ENCODE data around the gene NR4A3. TPM values are rescaled to one million over a fixed set of nuclear protein-coding genes. Genes with fewer than 3 reads are reported as not detected.

Gene NR4A3
- total and polyA plus RNA-seq, 2 experiments from 2014 or later, result 0.10 to 0.17 TPM

DNA sequence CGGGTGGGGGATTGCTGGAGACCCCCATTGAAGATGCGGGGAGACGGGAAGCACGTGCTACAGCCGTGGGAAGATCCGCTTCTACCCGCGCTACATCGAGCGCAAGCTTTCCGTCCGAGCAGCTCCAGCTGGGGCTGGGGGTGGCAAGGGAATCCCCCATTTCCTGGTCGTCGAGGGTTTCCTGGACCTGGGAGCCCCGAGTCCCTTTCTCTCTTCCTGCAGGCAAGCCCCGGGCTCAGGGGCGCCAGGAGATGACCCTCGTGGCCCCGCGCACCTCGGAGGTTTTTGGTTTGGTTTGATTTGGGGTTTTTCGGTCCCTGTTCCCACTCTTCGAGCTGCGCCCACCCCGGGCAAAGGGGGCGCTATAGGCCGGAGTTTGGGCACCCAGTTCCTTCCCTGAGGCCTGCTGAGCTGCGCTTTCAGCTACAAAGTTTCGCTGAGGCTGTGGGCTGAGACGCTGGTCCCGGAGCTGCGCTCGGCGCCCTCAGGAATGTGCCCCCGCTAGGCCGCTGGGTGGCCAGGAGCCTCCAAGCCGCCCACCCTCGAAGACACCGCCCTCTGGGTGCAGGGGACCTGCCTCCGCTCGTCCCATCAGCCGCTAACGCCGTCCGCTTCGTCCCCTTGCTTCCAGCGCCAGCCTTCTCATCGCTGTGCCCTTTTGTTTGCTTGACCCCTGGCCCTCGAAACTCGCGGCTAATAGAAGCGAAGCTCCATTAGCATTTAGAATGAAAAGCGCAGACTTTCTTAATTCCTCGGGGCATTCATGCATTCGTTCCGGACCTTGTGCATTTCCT lies 2.9 kb downstream of the NR4A3 start:
- Histone ChIP-seq H3F3A (replicated peaks; ENCODE audit: low read depth) (peaks cover 26% of the 10 kb centered on the region), H2AFZ (peak overlapping the region; percentile 98)

DNA sequence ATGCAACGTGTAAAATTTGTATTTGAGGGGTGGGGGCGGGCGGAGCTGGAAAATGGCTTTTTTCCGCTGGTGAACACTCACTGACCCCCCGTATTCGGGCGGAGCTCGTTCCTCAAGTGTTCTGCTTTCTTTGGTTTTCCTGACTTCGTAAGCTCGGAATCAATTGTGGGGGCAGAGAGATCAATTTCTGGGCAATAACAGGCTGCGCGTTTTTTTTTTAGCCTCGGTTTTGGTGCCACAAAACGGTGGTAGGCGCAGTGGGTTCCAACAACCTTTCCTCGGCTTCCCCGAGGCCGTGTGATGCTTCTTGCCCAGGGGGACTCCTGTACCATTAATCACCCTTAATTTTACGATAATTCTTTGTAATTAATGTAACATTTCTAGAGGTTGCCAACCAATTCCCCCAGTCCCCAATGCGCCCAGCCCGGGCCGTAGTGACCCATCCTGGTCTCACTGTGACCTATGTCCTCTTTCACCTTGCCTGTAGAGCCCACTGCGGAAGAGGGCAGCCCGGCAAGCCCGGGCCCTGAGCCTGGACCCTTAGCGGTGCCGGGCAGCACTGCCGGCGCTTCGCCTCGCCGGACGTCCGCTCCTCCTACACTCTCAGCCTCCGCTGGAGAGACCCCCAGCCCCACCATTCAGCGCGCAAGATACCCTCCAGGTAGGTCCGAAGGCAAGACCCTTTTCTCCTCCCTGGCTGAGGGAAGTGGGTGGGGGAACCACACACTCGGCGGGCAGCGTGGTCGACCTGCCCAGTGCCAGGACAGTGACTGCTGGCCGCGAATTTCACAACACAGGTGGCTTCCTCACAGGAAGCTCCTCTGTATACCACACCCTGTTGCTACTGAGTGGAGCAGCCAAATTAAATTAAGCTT lies 3.7 kb downstream of the NR4A3 start:
- Mint-ChIP-seq H3K9me3 (peaks cover 8% of the 10 kb centered on the region; the same call in 1 of the 3 replicates), H3K4me3 (peak overlapping the region; percentile 71), H3K27me3 (ENCODE audit: insufficient read depth, low read depth, poor library complexity) (peaks cover 97% of the 10 kb centered on the region), H3K4me1 (peaks cover 39% of the 10 kb centered on the region), H3K27ac (no peak overlapping the region), H3K36me3 (ENCODE audit: low read depth) (no peaks in the 10 kb centered on the region; the same call in 2 of the 3 replicates)
- Histone ChIP-seq H3K9me2 (ENCODE audit: insufficient read depth) (no peaks in the 10 kb centered on the region), H3K4me3 (peak overlapping the region; percentile 78), H3K4me1 (ENCODE audit: insufficient read depth) (peaks cover 50% of the 10 kb centered on the region), H3F3A (replicated peaks; ENCODE audit: low read depth) (peaks cover 26% of the 10 kb centered on the region), H3K27ac (ENCODE audit: low read depth) (no peak overlapping the region), H2AFZ (peak overlapping the region; percentile 98), H3K27me3 (ENCODE audit: insufficient read depth) (peaks cover 100% of the 10 kb centered on the region), H3K36me3 (ENCODE audit: insufficient read depth) (peaks cover 5% of the 10 kb centered on the region; the same call in 1 of the 2 replicates), H3K79me2 (replicated peaks; ENCODE audit: insufficient read depth) (no peaks in the 10 kb centered on the region), H3K4me2 (peak overlapping the region; percentile 93), H4K20me1 (replicated peaks; ENCODE audit: insufficient read depth) (peaks cover 16% of the 10 kb centered on the region)
- peak; percentile 45 for DNase-seq (ENCODE audit: low spot score)
- peak; percentile 7 for ATAC-seq
- TF ChIP-seq CREB1 (CRISPR knock-in tag; IDR thresholded peaks at IDR 0.05; ENCODE audit: low read depth) (no peak), EZH2 (IDR thresholded peaks at IDR 0.05; ENCODE audit: low read depth, unreplicated experiment) (peak; percentile 63), JUNB (IDR thresholded peaks at IDR 0.05; ENCODE audit: unreplicated experiment) (no peak), ZNF331 (CRISPR knock-in tag; IDR thresholded peaks at IDR 0.05; ENCODE audit: low read depth) (no peak), EZH2phosphoT487 (IDR thresholded peaks at IDR 0.05; ENCODE audit: unreplicated experiment) (peak; percentile 52), NANOG (IDR thresholded peaks at IDR 0.05; ENCODE audit: borderline replicate concordance) (no peak), STAT1 (IDR thresholded peaks at IDR 0.05; ENCODE audit: unreplicated experiment) (no peak)
- TF ChIP-seq, protein P1, sequence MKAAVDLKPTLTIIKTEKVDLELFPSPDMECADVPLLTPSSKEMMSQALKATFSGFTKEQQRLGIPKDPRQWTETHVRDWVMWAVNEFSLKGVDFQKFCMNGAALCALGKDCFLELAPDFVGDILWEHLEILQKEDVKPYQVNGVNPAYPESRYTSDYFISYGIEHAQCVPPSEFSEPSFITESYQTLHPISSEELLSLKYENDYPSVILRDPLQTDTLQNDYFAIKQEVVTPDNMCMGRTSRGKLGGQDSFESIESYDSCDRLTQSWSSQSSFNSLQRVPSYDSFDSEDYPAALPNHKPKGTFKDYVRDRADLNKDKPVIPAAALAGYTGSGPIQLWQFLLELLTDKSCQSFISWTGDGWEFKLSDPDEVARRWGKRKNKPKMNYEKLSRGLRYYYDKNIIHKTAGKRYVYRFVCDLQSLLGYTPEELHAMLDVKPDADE (IDR thresholded peaks at IDR 0.05), result no peak
- TF ChIP-seq, protein P2, sequence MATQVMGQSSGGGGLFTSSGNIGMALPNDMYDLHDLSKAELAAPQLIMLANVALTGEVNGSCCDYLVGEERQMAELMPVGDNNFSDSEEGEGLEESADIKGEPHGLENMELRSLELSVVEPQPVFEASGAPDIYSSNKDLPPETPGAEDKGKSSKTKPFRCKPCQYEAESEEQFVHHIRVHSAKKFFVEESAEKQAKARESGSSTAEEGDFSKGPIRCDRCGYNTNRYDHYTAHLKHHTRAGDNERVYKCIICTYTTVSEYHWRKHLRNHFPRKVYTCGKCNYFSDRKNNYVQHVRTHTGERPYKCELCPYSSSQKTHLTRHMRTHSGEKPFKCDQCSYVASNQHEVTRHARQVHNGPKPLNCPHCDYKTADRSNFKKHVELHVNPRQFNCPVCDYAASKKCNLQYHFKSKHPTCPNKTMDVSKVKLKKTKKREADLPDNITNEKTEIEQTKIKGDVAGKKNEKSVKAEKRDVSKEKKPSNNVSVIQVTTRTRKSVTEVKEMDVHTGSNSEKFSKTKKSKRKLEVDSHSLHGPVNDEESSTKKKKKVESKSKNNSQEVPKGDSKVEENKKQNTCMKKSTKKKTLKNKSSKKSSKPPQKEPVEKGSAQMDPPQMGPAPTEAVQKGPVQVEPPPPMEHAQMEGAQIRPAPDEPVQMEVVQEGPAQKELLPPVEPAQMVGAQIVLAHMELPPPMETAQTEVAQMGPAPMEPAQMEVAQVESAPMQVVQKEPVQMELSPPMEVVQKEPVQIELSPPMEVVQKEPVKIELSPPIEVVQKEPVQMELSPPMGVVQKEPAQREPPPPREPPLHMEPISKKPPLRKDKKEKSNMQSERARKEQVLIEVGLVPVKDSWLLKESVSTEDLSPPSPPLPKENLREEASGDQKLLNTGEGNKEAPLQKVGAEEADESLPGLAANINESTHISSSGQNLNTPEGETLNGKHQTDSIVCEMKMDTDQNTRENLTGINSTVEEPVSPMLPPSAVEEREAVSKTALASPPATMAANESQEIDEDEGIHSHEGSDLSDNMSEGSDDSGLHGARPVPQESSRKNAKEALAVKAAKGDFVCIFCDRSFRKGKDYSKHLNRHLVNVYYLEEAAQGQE (IDR thresholded peaks at IDR 0.05; ENCODE audit: unreplicated experiment), result no peak
- TF ChIP-seq, protein P3, sequence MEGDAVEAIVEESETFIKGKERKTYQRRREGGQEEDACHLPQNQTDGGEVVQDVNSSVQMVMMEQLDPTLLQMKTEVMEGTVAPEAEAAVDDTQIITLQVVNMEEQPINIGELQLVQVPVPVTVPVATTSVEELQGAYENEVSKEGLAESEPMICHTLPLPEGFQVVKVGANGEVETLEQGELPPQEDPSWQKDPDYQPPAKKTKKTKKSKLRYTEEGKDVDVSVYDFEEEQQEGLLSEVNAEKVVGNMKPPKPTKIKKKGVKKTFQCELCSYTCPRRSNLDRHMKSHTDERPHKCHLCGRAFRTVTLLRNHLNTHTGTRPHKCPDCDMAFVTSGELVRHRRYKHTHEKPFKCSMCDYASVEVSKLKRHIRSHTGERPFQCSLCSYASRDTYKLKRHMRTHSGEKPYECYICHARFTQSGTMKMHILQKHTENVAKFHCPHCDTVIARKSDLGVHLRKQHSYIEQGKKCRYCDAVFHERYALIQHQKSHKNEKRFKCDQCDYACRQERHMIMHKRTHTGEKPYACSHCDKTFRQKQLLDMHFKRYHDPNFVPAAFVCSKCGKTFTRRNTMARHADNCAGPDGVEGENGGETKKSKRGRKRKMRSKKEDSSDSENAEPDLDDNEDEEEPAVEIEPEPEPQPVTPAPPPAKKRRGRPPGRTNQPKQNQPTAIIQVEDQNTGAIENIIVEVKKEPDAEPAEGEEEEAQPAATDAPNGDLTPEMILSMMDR (conservative IDR thresholded peaks at IDR 0.05; ENCODE audit: low read depth in 2 of 2), result no peak

More for the DNA sequence above, 2.9 kb downstream of the NR4A3 start:
- ATAC-seq, result peak; percentile 36
- Histone ChIP-seq H3K4me1 (ENCODE audit: insufficient read depth) (peaks cover 46% of the 10 kb centered on the region), H3K4me3 (peak overlapping the region; percentile 78), H3K4me2 (peak overlapping the region; percentile 93), H4K20me1 (replicated peaks; ENCODE audit: insufficient read depth) (peaks cover 16% of the 10 kb centered on the region), H3K27me3 (ENCODE audit: insufficient read depth) (peaks cover 95% of the 10 kb centered on the region), H3K36me3 (ENCODE audit: insufficient read depth) (peaks cover 5% of the 10 kb centered on the region; the same call in 1 of the 2 replicates), H3K9me2 (ENCODE audit: insufficient read depth) (no peaks in the 10 kb centered on the region), H3K79me2 (replicated peaks; ENCODE audit: insufficient read depth) (no peaks in the 10 kb centered on the region), H3K27ac (ENCODE audit: low read depth) (no peak overlapping the region)
- H3K4me3 Mint-ChIP-seq, result peak overlapping the region; percentile 71
- H3K36me3 Mint-ChIP-seq (ENCODE audit: low read depth), result no peaks in the 10 kb centered on the region; the same call in 2 of the 3 replicates
- H3K27me3 Mint-ChIP-seq (ENCODE audit: insufficient read depth, low read depth, poor library complexity), result peaks cover 93% of the 10 kb centered on the region
- TF ChIP-seq, protein P3 (conservative IDR thresholded peaks at IDR 0.05; ENCODE audit: low read depth in 2 of 2), result peak; percentile 71 to 77
- no peak for TF ChIP-seq JUNB (IDR thresholded peaks at IDR 0.05; ENCODE audit: unreplicated experiment)
- TF ChIP-seq EZH2 (IDR thresholded peaks at IDR 0.05; ENCODE audit: low read depth, unreplicated experiment), result peak; percentile 75
- DNase-seq (ENCODE audit: low spot score), result peak; percentile 90
- H3K9me3 Mint-ChIP-seq, result peaks cover 8% of the 10 kb centered on the region; the same call in 1 of the 3 replicates
- H3K27ac Mint-ChIP-seq, result no peak overlapping the region
- H3K4me1 Mint-ChIP-seq, result peaks cover 41% of the 10 kb centered on the region

Data from GM23338 (cell line).